ENCODE data around the gene ADAMTS2. TPM values are rescaled to one million over a fixed set of nuclear protein-coding genes. Genes with fewer than 3 reads are reported as not detected.
A peak's percentile ranks its signal among the peaks of the same experiment; 100 is the strongest.
"Not testable (repeated sequence)": the region's sequence is repeated elsewhere in the genome, so short reads cannot be mapped to it uniquely, and the experiment has no call there.

The ADAMTS2 gene
- total RNA-seq, 1 donor from 2014 or later: 25.5 TPM

DNA sequence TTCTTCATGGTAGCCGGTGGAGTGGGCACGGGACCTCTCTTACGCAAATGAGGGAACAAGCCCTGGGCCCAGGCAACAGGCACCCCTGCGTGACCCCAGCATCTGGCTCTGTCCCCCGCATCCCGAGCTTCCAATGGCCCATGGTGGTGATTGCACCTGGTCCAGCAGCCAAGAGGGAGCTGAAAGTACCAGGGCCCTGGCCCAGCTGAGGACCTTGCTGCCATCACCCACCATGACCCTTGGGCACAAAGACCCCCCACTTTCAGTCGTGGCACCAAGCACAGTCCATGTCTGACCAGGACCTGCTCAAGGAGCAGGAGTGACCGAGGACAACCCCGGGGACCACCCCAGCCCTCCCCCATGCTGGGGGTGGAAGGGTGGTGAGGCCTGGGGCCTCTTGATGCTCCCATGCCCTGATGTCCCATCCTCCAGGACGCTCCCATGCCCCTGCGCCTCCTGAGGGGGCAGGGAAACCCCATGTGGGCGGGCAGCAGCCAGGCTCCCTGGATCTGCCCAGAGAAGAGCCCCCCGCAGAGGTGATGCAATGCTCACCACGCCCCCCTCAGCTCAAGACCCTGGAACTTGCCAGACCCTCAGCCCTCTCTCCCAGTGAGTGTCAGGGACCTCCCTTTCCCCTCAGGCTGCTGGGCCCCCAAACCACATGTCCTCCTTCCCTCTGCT lies 123.9 kb downstream of the ADAMTS2 start:
- DNase-seq (ENCODE audit: low read depth): no peak

DNA sequence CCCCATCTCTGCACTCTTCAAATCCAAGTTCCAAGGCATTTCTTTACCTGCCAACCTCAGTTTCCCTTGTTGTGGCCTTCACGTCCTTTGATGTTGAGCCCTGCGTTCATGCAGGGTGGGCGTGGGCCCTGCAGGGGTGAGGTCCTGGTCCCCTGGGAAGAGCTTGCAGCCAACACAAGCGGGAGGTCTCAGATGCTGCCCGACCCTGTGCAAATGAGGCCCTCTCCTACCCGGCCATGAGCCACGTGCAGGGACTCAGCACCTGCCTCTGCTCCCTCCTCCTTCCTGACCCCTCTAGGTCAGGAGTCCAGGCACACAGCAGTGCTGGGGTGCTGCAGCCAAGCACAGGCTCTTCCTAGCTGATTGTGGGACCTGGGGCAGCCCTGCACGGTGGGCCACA lies 124.5 kb downstream of the ADAMTS2 start:
- no peak for DNase-seq (ENCODE audit: low read depth)

GRCh38 chr5:179219661-179220620 lies 125.3 kb downstream of the ADAMTS2 start:
- DNase-seq (ENCODE audit: low read depth): no peak

DNA sequence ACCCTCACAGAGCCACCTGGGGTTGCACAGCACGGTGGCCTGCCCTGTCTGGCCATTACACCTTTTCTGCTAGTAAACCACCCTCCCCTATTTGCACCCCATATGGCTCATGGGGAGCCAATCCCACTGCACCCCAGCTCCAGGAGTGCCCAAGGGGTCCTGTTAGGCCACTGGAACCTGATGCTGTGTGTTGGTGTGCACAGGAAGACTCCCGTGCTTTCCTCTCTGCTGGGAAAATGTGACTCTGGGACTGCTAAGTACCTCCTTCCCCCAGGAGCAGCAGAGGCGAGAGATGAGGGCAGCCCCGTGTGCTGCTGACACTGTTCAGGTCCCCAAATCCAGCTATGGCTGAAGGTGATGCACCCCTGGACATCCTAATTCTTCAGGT lies 126.3 kb downstream of the ADAMTS2 start:
- DNase-seq (ENCODE audit: low read depth): no peak

DNA sequence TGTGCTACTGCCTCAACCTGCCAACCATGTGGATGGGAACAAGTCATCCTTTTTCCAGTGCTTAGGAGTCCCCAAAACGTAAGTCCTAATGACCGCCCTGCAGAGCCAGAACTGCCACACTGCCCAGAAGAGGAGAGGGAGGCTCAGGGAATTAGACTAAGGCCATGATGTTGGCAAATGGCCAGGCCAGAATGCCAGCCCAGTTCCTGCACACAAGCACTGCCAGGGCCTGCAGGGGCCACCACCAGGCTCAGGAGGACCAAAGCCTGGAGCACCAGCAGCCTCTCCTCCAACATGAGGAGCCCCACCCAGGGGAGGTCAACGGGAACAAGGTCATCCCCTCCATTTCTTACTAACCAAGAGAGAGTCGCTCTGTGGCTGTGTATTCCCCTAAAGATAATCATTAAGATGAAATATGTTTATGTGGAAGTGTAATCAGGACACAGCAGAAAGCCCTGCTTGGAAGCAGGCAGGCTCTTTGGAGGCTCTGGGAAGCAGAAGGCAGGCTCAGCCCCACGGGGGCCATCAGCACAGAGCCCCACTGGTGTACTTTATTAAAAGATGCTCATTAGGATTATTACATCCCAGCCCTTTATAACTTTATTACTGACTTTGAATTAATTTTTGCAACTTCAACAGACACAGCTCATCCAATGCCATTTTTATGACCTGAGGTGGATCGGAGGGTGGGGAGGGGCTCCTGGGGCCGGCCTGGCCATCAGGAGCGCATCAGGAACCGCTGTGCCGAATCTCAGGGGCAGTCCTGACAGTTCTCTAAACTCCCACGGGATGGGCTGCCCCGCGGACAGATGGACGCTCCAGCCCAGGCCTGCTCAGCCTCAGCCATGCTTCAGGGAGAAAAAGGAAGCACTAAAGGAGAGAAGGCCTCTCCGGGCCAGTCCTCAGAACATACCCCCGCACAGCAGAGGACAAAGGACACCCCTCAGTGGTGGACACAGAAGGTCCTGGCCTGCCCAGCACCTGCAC lies 127.0 kb downstream of the ADAMTS2 start:
- peak; percentile 22 for DNase-seq (ENCODE audit: low read depth)

DNA sequence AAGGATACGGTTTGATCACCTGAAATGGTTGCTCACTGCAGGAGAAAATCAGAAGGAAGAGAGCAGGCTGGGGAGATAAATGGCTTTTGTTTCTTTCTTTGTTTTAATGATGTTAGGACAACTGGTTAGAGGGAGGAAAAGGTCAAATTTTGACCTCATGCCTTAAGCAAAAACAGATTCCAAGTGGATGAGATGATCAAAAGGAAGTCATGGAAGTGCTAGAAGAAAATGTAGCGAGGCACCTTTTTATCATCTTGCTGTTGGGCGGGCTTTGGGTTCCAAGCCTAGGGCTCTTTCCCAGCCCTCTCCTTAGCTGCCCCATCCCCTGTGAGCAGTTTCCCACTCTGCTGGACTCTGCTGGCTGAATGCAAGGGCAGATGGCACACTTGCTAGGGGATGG lies 127.9 kb downstream of the ADAMTS2 start:
- DNase-seq (ENCODE audit: low read depth): no peak

- DNase-seq (ENCODE audit: low read depth): not testable (repeated sequence)
These were observed 128.9 kb downstream of the ADAMTS2 start for GRCh38 chr5:179216381-179216780.

- DNase-seq (ENCODE audit: low read depth): no peak
These were observed 129.7 kb downstream of the ADAMTS2 start for GRCh38 chr5:179215576-179215975.

DNA sequence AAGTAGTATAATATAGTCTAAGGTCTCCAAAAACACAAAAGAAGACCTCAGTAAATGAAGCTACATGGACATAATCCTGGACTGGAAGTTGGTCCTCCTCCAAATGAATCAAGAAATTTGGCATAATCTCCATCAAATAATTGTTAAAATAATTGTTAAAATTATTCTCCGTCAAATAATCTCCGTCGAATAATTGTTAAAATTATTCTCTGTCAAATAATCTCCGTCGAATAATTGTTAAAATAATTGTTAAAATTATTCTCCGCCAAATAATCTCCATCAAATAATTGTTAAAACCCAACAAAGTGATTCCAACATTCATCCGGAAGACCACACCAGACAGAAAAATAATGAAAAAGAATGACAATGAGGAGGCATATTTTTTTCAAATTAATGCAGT lies 130.6 kb downstream of the ADAMTS2 start:
- no peak for DNase-seq (ENCODE audit: low read depth)

GRCh38 chr5:179212870-179213269 lies 132.4 kb downstream of the ADAMTS2 start:
- DNase-seq (ENCODE audit: low read depth): peak; percentile 70

GRCh38 chr5:179211631-179212030 lies 133.6 kb downstream of the ADAMTS2 start:
- DNase-seq (ENCODE audit: low read depth): no peak

GRCh38 chr5:179211068-179211467 lies 134.2 kb downstream of the ADAMTS2 start:
- DNase-seq (ENCODE audit: low read depth): no peak

GRCh38 chr5:179210478-179210877 lies 134.8 kb downstream of the ADAMTS2 start:
- no peak for DNase-seq (ENCODE audit: low read depth)

GRCh38 chr5:179209359-179210150 lies 135.7 kb downstream of the ADAMTS2 start:
- DNase-seq (ENCODE audit: low read depth): peak; percentile 67

DNA sequence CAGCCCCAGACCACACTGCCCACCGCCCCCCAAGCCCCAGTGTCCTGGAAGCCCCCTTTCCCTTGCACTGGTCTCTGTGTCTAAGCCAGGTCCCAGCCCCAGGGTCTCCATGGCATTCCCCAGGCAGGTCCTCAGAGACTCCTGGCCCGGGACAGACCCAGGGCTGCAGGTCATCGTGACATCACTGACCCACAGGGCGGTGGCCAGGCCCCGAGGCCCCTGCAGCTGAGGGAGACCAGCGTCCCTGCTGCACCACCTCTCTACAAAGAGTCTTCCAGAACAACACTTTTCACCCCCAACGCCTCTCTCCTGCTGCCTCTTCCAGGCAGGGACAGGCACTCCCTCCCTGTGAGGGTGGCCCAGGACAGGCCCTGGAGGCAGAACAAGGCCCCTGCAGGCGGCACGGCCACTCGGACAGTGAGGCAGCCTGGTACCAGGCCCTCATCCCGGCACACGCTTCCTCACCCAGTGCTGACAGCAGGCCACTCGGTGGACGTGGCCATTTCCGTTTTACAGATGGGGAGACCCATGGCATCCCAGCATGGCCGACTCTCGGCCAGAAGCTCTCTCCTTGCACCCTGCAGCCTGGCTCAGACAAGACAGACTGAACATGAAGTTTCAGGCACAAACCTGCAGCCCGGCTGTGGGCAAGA lies 136.4 kb downstream of the ADAMTS2 start:
- DNase-seq (ENCODE audit: low read depth): no peak

DNA sequence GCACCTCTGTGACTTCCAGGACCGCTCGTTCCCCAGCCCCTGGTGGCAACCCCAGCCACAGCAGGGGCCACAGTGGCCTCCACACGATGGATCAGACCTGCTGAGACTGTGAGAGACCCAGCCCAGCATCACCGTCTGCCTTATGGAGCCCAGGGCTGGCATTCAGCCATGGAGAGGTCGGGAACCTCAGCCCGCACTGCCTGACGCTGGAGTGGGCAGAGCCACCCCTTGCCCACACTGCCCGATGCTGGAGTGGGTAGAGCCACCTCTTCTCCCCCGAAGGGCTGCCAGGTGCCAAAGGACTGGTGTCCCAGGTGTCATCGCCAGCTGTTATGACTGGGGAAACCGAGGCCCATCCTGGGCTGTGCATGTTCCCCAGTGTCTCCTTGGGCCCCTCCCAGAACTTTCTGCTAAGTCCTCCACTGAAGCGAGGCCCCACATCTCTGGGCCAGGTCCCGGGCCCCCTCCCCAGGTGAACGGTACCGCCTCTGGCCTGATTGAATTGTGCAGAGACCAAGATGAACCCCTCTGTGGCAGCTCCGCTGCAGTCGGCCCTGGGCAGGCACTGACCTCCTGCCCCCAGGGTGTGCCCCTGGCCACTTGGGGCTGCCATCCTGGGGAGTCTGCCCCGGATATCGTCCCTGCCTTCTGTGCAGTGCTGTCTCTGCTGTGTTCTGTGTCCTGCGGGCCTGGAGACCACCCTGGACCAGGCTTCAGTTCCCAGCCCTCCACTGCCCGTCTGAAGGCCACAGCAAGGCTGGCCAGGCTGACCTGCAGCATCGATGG lies 137.1 kb downstream of the ADAMTS2 start:
- DNase-seq (ENCODE audit: low read depth): no peak

DNA sequence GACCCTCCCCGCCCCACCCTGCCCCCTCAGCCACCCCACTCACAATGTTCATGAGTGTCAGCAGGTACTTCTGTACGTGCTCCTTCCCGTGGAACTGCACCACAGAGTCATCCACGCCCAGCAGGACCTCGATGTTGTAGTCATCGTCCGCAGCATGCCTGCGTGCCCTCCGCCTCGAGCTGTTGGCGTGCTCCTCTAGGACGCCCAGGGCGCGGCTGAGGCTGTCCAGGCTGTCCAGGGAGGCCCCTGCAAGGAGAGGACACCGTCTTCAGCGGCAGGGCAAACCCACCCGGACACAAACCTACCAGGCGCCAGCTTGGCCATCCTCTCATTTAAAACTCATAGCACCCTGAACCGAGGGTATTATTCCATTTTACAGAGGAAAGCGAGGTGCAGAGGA lies 137.8 kb downstream of the ADAMTS2 start:
- DNase-seq (ENCODE audit: low read depth): no peak

DNA sequence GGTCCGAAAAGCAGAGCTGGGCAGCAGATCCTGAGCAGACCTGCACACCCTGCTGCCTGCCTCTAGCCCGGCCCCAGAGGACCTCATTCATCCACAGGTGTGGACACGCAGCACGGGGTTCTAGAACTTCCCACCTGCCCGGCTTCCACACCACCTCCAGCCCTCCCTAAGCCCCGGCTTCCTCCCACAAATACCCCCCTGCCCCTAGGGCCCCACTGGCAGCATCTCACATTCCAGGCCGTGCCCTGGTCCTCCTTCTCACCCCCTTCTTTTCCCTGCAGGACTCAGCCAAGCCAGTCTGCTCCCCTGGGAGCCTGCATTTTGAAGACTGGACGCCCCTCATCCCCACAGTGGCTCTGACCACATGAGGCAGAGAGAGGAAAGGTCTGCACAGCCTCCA lies 138.9 kb downstream of the ADAMTS2 start:
- no peak for DNase-seq (ENCODE audit: low read depth)

- no peak for DNase-seq (ENCODE audit: low read depth)
These were observed 140.0 kb downstream of the ADAMTS2 start for GRCh38 chr5:179205277-179205676.
